HG03175 (cell line): ENCODE results near the gene SPEM2.
A peak's percentile ranks its signal among the peaks of the same experiment; 100 is the strongest.

ENCODE experiments used
- ATAC-seq: cut with Tn5 transposase; IDR thresholded peaks from one replicate; pipeline ENCODE4 v1.9.1; 2021; ENCODE audit warnings: mild to moderate bottlenecking, moderate library complexity; ENCODE audit not compliant: unreplicated experiment

Gene SPEM2

DNA sequence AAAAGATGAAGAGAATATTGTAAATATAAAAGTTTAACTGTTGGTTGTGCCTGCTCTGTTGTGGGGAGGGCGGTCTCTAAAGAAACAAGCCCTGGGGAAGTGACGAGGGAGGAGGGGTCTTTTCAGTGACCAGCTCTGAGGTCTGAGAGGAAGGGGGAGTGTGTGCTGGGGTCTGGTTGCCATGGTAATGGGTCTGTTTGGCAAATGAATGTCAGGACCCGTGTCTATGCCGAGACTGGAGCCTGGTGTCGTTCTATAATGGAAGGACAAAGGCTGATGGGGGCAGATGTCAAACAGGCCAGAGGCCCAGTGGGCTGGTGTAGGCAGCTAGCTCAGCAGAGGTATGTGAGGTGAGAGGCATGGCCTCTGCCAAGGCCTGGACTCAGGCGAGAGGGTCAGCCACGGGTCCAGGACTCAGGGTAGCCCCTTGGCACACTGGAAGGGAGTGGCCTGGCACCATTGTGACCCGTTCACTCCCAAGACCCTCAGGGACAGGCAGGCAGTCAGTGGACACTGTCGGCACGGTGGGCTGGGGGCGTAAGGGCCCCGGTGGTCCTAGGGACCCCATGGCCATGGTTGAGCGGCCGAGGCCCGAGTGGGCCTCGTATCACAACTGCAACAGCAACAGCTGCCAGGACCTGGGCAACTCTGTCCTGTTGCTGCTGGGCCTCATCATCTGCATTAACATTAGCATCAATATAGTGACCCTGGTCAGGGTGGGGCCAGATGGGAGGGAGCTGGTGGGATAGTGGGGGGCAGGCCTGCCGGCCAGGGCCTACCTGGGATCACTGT is 5.4 kb upstream of the SPEM2 start, which contains the start of gene SPEM1:
Gene SPEM1 (plus strand): TSS at position 506 of the 792 bp plus-strand sequence. CDS start 61 bp downstream, at position 567.
- ATAC-seq = no peak

DNA sequence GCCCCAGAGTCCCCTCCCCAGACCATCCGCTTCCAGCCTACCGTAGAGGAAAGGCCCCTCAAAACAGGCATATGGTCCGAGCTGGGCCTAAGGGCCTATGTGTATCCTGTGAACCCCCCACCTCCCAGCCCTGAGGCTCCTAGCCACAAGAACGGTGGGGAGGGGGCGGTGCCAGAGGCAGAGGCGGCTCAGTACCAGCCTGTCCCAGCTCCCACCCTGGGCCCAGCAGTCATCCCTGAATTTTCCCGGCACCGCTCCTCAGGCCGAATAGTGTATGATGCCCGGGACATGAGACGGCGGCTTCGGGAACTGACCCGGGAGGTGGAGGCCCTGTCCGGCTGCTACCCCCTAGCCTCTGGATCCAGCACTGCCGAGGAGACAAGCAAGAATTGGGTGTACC is 4.2 kb upstream of the SPEM2 start:
- no peak for ATAC-seq

- no peak for ATAC-seq
Measured at GRCh38 chr17:7423679-7424078, 1.7 kb upstream of the SPEM2 start.

GRCh38 chr17:7425756-7426155 is 340 bp downstream of the SPEM2 start:
- no peak for ATAC-seq

DNA sequence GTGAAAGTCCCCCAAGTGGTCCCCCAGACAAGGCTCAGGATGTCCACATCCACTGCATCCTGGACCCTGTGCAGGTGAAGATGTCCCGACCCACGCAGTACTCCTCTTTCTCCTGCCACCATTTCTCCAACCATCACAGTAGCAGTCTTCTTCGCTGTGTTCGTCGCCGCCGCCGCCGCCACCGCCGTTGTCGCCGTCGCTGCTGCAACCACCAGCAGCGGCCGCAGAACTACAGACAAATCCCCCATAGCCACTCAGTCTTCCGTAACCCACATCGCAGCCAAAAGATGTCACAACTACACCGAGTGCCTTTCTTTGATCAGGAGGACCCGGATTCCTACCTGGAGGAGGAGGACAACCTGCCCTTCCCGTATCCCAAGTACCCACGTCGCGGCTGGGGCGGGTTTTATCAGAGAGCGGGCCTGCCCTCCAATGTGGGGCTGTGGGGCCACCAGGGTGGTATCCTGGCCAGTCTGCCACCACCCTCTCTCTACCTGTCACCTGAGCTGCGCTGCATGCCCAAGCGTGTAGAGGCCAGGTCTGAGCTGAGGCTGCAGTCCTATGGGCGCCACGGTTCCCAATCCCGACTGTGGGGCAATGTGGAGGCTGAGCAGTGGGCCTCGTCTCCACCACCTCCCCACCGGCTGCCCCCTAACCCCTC is 917 bp downstream of the SPEM2 start:
- no peak for ATAC-seq

- ATAC-seq = no peak
Measured at GRCh38 chr17:7426896-7427489, 1.6 kb downstream of the SPEM2 start.

DNA sequence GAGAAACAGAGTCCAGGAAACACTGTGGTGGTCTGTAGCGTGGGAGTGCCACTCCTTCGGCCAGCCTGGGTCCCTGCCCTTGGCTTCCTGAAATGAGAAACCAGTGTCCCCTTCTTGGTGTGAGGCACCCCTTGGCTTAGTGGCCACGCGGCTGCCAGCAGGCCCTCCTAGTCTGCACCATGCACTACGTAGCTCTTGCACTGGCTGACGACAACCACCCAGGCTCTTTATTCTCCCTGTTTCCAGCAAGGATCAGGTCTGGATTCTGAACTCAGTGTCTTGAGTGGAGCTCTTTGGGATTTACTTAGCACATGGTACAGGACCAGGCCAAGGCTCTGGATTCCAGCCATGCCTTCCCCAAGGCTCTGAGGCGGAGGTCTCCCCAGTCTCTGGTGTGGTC is 2.1 kb downstream of the SPEM2 start:
- no peak for ATAC-seq

DNA sequence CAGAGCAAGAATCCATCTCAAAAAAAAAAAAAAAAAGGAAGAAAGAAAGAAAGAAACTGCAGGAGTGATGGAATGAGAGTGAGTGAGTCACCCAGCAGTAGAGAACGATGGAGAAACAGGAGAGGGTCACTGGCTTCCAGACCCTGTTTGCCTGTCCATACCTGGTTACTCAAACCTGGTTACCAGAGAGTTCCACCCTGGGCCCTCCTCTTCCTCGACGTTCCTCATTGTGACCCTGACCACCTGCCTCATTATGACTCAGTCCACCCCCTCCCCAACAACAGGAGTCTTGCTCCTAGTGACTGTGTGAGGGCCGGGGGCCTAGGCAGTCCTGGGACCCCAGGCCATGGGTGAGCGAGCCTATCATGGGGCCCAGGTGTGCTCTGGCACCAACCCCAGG is 3.1 kb downstream of the SPEM2 start, which contains the start of gene SPEM3:
Gene SPEM3 (plus strand): TSS at position 301 of the 400 bp plus-strand sequence. CDS start 46 bp downstream, at position 347.
- ATAC-seq = no peak

DNA sequence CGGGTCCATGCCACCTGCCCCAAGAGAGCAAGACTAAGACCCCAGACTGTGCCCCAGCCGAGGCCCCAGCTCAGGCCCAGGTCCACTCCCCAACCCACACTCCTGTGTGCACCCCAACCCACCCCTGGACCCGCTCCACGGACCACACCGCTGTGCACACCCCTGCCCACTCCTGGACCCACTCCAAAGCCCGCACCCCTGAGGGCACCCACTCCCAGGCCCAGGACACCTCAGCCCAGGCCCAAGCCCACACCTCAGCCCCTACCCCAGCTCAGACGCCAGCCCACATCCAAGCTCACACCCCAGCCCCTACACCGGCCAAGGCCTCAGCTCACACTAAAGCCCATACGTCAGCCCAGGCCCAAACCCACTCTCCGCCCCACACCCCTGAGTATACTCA is 4.3 kb downstream of the SPEM2 start:
- no peak for ATAC-seq

GRCh38 chr17:7431231-7431630 is 5.8 kb downstream of the SPEM2 start:
- ATAC-seq = no peak

- no peak for ATAC-seq
Measured at GRCh38 chr17:7432296-7432695, 6.9 kb downstream of the SPEM2 start.

DNA sequence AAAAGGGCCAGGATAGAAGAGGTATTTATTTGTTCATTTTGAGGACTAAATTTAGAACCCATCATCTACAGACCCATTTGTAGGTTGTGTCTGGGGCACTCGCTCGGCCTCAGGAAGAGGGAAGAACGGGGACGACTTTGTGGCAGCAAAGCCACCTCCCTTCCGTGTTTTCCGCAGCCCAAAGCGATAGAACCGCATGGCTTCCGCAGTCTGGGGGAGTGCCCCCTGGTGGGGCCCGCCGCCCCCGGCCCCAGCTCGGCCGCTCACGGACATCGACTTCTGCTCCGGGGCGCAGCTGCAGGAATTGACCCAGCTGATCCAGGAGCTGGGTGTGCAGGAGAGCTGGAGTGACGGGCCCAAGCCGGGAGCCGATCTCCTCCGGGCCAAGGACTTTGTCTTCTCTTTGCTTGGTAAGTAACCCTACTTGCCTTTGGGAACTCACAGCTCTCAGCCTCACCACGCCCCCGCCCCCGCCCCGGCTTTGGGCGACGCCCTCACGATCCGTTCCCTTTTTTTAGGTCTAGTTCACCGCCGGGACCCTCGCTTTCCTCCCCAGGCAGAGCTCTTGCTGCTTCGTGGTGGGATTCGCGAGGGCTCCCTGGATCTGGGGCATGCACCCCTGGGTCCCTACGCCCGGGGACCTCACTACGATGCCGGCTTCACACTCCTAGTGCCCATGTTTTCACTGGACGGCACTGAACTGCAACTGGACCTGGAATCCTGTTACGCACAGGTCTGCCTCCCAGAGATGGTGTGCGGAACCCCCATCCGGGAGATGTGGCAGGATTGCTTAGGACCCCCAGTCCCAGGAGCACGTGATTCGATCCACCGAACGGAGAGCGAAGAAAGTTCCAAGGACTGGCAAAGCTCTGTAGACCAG is 10.5 kb downstream of the SPEM2 start:
- ATAC-seq = peak; percentile 27

DNA sequence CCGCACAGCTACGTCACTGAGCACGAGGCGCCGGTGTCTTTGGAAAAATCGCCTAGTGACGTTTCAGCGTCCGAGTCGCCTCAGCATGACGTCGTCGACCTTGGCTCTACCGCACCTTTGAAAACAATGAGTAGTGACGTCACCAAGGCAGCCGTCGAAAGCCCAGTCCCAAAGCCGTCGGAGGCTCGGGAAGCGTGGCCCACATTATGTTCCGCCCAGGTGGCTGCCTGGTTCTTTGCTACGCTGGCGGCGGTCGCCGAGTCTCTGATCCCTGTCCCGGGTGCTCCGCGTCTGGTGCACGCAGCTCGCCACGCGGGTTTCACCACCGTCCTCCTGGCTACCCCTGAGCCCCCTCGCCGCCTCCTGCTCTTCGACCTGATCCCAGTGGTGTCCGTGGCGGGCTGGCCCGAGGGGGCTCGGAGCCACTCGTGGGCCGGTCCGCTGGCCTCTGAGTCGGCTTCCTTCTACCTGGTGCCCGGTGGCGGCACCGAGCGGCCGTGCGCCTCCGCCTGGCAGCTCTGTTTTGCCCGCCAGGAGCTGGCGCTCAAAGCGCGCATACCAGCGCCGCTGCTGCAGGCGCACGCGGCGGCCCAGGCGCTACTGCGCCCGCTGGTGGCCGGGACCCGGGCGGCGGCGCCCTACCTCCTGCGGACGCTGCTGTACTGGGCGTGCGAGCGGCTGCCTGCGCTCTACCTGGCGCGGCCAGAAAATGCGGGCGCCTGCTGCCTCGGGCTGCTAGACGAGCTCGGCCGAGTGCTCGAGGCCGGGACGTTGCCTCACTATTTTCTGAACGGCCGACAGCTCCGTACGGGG is 11.3 kb downstream of the SPEM2 start:
- ATAC-seq = peak; percentile 39

- no peak for ATAC-seq
Measured at GRCh38 chr17:7437369-7437863, 12.0 kb downstream of the SPEM2 start.

- no peak for ATAC-seq
Measured at GRCh38 chr17:7437950-7438614, 12.7 kb downstream of the SPEM2 start.

DNA sequence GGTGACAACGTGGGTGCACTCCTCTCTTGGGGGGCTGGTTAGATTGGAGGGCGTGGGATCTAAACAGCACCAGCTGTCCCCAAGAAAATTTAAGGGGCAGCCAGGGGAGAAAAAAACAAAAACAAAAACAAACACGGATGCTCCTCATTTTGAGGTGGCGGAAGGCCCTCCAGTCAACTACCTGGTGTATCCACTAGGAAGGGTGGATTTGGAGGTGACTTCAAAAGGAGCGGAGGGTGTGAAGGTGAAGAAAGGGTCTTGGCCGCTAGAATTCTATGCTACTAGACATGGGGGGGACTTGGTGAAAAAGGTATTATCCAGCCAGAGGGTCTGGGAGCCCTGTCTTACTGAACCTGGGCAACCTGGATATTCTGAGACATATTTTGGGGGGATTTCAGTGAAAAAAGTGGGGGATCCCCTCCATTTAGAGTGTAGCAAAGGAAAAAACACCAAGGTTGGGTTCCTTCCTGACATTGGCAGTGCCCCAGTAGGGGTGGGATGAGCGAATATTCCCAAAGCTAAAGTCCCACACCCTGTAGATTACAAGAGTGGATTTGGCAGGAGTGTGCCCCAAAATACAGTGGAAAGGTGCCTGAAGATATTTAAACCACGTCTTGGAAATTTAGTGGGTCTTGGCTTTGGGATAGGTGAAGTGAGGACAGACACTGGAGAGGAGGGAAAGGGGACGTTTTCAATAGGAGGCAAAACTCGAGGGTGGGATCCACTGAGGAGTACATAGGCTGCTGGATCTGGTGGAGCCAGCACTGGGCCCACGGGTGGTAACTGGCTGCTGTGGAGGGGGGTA is 13.4 kb downstream of the SPEM2 start:
- no peak for ATAC-seq

DNA sequence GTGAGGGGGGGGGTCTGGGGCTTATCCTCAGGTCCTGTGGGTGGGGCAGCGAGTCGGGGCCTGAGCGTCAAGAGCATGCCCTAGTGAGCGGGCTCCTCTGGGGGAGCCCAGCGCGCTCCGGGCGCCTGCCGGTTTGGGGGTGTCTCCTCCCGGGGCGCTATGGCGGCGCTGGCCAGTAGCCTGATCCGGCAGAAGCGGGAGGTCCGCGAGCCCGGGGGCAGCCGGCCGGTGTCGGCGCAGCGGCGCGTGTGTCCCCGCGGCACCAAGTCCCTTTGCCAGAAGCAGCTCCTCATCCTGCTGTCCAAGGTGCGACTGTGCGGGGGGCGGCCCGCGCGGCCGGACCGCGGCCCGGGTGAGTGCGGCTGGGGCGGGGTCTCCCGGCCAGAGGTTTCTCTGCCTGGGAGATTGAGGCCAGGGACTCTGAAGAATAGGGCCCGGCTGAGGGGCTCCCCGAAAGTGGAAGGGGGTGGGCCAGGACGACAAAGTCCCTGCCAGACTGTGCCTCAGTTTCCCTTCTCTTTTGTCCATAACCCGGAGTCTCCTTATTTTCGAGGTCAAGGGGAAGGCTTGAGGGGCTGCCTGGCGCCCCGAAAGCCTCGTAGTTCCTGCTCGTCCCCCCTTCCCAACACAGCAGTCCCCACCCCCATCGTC is 14.2 kb downstream of the SPEM2 start, which contains the start of gene FGF11:
Gene FGF11 (plus strand): TSS at position 51 of the 651 bp plus-strand sequence. CDS start 109 bp downstream, at position 160.
- no peak for ATAC-seq
